GM19023 (cell line): ENCODE results near the gene S100A8.
"Not testable (repeated sequence)": the region's sequence is repeated elsewhere in the genome, so short reads cannot be mapped to it uniquely, and the experiment has no call there.

Source experiments
- ATAC-seq: cut with Tn5 transposase; IDR thresholded peaks from one replicate; pipeline ENCODE4 v1.9.1; 2021; ENCODE audit warnings: mild to moderate bottlenecking, moderate library complexity; ENCODE audit not compliant: unreplicated experiment

The S100A8 gene

DNA sequence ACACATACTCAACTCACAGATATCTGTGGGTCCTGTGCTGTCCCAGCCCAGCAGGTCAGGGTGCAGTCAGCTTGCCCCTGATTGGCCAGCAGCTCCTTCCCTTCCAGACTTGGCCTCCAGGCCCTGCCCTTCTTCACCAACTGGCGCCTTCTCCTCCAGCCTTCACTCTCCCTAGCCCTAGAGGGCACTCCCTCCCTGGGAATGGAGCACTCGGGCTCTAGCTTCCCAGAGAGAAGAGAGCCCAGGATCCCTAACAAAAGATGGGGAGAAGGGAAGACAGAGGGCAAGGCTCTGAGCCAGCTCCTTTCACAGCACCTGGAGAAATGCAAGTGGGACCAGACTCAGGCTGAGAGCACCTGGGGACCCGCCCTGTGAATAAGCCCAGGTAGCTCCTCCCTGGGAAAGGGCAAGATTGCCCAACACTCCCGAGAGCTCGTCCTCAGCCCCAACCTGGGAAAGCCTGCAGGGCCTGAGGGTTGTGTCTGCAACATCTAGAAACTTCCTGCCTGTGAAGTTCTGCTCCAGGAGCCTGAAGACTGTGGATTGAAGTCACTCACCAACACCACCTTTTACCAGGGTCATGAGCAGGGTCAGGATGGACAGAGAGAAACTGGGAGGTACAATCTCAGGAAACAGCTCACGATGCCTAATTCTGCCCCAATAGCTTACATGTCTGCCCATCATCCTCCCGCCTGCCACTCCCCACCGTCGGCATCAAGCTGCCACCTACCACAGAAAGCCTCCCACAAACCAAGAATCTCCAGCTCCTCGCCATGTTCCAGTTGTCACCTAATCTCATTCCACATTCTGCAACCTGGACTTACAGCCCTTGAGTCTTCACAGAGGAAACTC lies 42.1 kb downstream of the S100A8 start, which contains the start of gene PGLYRP4:
Gene PGLYRP4 (minus strand): TSS at position 331 of the 852 bp plus-strand sequence. CDS start 909 bp downstream, outside the sequence.
- ATAC-seq = no peak

DNA sequence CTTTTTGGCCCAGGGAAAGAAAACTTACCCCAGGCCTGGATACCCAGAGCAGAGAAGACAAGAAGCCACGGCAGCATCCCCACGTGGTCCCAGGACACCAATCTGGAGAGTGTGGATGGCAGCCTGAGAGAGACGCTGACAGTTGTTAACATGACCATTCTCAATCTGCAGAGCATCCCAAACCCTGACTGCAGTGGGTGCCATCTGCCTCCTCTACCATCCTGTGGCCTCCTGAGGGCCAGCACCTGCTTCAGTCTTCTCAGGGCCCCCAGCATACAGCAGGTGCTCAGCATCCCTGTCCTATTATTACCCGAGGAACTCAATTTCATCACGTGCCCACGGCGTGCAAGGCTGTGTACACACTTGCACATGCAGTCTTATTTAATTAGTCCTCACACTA lies 43.0 kb downstream of the S100A8 start:
- no peak for ATAC-seq

DNA sequence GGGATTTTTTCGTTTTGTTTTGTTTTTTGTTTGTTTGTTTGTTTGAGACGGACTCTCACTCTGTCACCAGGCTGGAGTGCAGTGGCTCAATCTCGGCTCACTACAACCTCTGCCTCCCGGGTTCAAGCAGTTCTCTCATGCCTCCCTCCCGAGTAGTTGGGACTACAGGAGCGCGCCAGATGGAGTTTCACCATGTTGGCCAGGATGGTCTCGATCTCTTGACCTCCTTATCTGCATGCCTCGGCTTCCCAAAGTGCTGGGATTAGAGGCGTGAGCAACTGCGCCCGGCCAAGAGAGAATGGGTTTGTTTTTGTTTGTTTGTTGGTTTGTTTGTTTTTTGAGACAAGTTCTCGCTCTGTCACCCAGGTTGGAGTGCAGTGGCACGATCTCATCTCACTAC lies 43.8 kb downstream of the S100A8 start:
- not testable (repeated sequence) for ATAC-seq

DNA sequence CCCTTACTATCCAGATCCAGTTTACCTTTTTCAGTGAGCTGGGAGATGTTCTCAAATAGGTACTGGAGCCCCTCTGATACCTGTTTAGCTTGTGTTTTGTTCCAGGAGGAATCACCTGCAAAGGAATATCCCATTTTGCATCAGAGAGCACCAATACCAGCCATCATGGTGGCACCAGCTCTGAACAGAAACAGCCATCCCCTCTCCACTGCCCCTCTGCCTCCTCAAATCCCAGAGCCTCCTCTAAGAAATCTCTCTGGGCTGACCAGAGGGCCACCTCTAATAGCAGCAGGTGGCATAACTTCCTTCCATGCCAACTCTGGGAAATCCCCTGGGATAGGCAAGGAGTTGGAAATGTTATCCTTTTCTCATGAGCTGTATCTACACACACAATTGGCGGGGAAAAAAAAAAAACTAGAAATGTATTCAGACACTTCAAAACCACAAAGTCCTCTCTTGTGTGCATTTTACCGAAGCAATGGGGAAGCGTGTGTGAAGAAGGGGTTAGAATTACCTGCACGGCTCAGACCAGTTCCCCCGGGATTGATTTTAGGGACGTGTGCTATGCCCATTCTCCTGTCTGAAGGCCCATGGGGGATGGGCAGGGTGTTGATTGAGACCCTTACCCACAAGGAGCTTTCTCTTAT lies 44.7 kb downstream of the S100A8 start:
- no peak for ATAC-seq

DNA sequence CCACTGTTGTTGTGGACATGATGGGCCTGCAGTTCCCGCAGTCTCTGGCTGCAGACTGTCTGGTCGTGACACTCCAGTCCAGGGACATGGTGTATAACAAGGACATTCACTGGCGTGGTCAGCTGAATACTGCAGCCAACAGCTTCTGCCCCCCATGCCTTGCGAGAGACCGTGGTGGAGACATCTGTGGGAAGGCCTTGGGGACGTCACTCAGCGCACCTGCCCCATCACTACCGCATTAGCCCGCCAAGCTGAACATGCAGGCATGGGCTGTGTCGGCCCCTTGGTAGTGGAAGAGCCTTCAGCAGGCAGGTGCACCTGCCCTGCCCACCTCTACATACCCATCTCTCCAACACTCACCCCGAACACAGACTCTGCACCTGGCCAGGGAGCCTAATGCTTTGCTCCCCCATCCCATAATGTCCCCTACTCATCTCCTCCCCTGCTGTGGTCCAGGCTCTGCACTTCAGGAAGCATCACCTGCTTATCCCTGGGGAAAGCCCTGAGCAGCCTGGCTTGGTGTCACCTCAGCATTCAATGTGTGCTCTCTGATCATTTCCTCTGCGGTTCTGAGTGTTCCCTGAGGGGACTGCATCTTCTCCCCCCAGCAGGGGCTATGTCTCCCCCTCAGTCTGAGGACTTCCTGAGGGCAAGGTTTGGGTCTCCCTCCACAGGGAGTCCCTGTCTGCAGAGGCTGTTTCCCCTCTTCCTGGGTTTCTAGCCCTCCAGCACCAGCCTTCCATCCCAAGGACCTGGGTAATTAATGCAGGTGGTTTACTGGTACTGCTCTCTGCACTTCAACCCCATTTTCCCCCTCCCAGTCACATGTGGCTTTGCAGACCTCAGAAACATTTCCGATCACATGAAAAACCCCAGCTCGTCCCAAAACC lies 45.4 kb downstream of the S100A8 start:
- ATAC-seq = peak; percentile 34

DNA sequence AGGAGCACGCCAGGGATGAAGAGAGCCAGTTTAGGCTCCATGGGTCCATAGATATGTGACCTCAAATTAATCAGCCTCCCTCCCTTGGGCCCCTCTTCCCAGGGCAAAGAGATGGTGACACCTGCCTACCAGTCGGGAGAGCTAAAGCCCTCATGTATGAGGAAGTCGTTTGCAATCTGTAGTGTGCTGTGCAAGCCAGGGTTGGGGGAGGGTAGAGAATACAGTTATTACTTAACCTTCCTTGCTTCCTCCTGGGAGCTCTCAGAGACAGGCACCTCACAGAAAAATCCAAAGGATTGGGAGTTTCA lies 46.2 kb downstream of the S100A8 start:
- ATAC-seq = no peak

DNA sequence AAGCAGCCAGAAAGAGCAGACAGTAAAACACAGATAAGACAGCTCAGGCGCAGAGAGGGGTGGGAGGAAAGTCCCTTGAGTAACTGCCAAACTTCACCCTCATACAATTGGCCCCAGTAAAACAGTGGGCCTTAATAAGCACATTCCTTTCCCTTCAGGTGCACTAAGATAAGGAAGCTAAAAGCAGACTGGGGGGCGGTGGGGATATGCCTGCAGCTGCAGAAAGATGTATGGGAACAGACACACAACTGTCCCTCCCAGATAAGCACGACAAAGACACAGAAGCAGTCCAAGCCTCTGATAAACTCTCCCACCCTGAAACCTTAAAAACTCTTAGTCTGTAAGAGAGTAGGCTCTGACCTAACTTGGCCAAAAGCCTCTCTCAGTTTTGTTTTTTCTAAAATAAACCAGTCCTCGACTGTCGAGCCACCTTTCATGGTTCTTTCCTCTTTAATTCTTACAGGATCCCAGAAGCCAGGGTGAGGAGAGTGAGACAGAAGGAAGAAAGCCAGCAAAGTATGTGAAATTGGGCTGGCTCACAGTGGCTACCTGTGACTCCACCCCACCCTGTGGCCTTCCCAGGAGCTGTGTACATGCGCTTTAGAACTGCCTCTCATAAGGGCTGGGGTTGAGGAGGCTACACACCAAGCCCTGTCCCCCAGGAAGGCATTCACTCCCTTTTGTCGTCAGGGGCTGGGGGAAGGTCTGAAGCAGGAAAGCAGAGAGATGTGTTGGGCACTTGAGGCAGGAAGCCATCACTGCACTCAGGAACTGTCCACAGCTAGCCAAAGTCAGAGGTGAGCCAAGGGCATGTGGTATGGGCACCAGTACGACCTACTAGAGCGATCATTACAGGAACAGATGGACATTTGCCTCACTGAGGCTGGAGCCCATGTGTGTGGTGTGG lies 46.8 kb downstream of the S100A8 start:
- no peak for ATAC-seq

DNA sequence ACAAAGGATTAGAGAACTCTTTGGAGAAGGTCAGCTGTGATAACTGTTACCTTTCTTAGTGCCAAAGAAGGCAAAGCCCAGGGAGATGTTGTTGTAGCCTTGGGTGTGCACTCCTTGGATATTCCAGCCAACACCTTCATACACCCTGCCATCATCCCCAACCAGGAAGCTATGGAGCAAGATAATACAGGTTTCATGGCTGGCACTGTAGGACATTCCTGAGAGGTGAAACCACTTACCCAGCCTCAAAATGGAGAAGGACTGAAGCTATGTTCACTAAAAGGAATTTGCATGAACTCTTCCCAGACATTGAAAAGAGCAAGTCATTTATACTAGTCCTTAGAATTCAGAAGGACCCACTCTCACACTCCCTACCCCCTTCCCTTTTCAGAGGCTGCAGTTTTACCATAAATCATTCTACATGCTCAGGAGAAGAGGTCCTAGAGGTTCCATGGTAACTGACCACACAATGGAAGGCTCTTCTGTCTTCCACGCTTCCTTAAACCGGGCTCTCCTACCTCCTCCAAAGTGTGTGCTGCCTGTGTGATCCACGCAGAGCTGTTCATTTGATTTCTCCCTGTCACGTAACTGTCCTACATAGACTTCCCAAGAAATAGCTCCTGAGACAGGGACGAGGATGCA lies 47.7 kb downstream of the S100A8 start:
- ATAC-seq = no peak

DNA sequence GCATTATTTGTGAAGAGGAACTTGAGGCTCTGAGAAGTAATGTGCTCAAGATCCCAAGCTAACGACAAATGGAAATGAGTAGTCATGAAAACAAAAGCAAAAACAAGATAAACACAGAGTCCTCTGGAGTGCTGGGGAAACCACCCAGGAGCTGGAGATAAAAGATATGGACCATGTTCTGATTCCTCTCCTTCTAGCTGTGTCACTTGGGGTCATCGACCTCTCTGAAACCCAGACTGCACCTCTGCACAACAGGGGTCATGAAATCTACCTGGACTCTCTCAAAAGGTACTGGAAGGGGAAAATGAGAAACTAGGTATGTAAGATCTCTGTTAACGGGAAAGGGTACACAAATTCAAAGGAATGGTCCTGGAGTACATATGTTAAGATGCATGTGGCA lies 48.7 kb downstream of the S100A8 start:
- ATAC-seq = no peak

DNA sequence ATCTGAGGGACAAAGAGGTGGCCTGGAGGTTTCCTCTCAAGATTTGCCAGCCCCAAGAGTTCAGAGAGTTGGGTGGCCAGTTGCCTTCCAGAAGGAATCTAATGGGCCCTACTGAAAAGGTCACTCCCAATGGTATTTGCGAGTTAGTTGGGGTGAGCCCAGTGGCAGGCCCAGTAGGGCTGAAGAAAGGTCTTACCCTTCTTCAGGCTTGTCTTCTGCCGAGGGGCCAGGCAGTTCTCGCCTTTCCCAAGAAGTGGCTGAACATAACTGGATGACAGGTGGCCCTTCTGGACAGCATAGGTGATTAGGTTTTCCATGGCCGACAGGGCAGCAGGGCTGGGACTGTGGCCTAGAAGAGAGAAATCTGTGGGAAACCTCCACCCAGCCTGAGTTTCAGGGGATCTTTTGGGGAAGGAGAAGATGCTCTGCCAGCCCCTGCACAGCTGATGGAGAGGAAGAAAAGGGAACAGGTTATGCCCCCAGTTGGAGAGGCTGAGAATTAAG lies 49.4 kb downstream of the S100A8 start:
- no peak for ATAC-seq

DNA sequence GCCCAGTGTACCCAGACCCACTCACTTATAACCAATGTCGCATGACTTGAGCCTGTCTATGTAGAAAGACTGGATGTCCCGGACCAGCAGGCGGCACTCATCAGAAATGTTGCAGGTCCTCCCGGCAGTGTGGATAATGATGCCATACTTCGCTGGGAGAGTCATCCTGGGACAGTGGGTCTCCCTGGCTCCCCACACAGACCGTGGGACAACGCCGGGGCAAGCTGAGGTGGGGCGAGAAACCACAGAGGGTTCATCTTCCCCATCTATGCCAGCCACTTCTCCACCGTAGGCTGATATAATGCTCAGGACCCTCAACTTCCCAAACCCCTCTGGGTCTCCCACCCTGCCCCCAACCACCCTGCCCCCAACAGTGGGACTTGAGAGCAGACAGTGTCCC lies 50.5 kb downstream of the S100A8 start:
- no peak for ATAC-seq
